Skin epidermis (tissue), 12 donors: ENCODE results near the gene SCO2.
"Not testable (repeated sequence)": the region's sequence is repeated elsewhere in the genome, so short reads cannot be mapped to it uniquely, and the experiment has no call there.

Experiments used
- H3K27ac ChIP-seq, 21 experiments: fragments of 200-600 bp; sonication (generic) in 11 of 21; one replicate each; pipeline ENCODE4 v1.5.0; 2020; ENCODE audit warnings: mild to moderate bottlenecking in 3 of 21, inconsistent platforms in 2 of 21, moderate library complexity in 2 of 21
- H3K4me3 ChIP-seq, 7 experiments: fragments of 200-600 bp; sonication (generic) in 2 of 7; one replicate each; pipeline ENCODE4 v1.5.0; 2020; ENCODE audit warnings: inconsistent platforms in 2 of 7, mild to moderate bottlenecking in 2 of 7, moderate library complexity in 1 of 7

The SCO2 gene

GRCh38 chr22:50553310-50553709 lies 27.9 kb upstream of the SCO2 start:
- Histone ChIP-seq H3K4me3 (no peak overlapping the region), H3K27ac (no peak overlapping the region)

- Histone ChIP-seq H3K27ac (no peak overlapping the region), H3K4me3 (no peak overlapping the region)
Measured at GRCh38 chr22:50551160-50551752, 25.9 kb upstream of the SCO2 start.

DNA sequence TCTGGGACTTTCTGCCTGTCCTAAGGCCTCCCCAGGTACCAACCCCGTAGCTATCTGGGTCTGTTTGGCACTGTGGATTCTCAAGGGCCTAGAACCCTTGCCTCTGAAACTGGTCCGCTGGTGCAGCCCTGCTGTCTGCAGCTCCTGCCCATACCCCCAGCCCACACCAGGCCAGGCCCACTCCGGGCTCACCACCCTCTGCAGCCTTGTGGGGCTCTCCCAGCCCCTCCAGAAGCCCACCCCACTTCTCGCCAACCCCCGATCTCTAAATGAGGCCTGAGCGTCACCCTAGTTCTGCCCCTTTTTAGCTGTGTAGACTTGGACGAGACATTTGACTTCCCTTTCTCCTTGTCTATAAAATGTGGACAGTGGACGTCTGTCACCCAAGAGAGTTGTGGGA lies 25.0 kb upstream of the SCO2 start:
- Histone ChIP-seq H3K27ac (no peak overlapping the region), H3K4me3 (no peak overlapping the region)

DNA sequence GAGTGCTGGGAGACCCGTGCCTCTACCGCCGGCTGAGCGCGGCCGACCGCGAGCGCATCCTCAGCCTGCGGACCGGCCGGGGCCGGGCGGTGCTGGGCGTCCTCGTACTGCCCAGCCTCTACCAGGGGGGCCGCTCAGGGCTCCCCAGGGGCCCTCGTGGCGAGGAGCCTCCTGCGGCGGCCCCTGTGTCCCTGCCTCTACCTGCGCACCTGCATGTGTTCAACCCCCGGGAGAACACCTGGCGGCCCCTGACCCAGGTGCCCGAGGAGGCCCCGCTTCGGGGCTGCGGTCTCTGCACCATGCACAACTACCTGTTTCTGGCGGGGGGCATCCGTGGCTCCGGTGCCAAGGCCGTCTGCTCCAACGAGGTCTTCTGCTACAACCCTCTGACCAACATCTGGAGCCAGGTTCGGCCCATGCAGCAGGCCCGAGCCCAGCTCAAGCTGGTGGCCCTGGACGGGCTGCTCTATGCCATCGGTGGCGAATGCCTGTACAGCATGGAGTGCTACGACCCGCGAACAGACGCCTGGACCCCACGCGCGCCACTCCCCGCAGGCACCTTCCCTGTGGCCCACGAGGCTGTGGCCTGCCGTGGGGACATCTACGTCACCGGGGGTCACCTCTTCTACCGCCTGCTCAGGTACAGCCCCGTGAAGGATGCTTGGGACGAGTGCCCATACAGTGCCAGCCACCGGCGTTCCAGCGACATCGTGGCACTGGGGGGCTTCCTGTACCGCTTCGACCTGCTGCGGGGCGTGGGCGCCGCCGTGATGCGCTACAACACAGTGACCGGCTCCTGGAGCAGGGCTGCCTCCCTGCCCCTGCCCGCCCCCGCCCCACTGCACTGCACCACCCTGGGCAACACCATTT lies 23.8 kb upstream of the SCO2 start:
- Histone ChIP-seq H3K4me3 (peak overlapping the region; percentile 2 to 41 (median 30)), H3K27ac (peak overlapping the region in 19 of 21 experiments; percentile 13 to 100 (median 75))

GRCh38 chr22:50548040-50548920 lies 22.9 kb upstream of the SCO2 start:
- Histone ChIP-seq H3K27ac (peak overlapping the region in 19 of 21 experiments; percentile 13 to 100 (median 75)), H3K4me3 (peak overlapping the region; percentile 2 to 41 (median 30))

- peak overlapping the region in 6 of 7 experiments; percentile 2 to 35 (median 10) for H3K4me3 ChIP-seq
Measured at GRCh38 chr22:50547263-50547985, 22.0 kb upstream of the SCO2 start.

DNA sequence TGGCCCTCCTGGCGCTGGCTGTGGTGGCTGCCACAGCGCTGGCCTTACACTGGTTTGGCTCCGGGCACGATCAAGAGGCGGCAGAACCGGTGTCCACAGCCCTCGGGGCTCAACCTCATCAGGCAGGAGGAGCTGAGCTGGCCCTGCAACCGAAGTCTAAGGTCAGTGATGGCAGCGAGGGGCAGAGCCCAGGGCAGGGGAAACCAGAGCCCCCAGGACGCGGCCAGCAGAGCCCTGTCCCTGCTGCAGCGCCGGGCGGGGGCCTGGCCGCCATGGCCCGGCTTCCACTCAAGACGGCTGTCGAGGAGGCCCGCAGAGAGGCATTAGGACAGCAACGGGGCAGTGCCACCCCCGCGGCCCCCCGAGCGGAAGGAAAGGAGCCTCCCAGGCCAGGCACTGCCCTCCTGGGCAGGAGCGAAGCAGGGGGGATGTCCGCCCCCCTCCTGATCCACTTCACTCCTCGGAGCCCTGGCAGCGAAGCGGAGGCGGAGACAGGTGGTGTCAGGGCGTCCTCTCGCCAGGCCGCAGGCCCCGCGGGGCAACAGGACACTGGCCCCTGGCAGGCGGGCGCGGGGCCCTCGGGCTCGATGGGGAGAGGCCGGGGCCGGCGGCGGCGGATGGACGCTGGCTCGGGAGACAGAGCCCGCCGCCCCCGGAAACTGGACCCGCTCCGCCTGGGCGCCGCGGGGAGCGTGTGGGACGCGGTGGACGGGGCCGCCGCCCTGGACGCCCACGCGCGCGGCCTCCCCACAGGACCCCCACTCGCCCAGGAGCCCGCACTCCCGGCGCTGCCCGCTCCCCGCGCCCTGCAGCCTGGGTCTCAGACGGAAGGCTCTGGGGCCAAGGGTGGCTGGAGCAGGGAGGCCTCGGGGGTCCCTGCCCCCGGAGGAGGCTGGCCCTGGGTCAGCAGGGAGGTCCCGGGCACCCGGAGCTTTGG lies 21.2 kb upstream of the SCO2 start:
- peak overlapping the region in 16 of 21 experiments; percentile 30 to 100 (median 92) for H3K27ac ChIP-seq
- H3K4me3 ChIP-seq, result peak overlapping the region in 6 of 7 experiments; percentile 2 to 35 (median 10)

More at GRCh38 chr22:50547263-50547985, 22.0 kb upstream of the SCO2 start:
- H3K27ac ChIP-seq, result peak overlapping the region in 13 of 21 experiments; percentile 30 to 100 (median 89)

GRCh38 chr22:50545522-50546325 lies 20.3 kb upstream of the SCO2 start, which contains the start of gene KLHDC7B:
TSS of gene KLHDC7B (plus strand) at chr22:50545899. CDS start at chr22:50546244, 345 bp downstream.
- Histone ChIP-seq H3K4me3 (peak within 1 kb of the TSS in 4 of 7 experiments; percentile 4 to 36 (median 26)), H3K27ac (peak within 1 kb of the TSS; percentile 32 to 100 (median 94))

GRCh38 chr22:50544746-50545253 lies 19.4 kb upstream of the SCO2 start:
- H3K27ac ChIP-seq, result peak overlapping the region; percentile 38 to 100 (median 94)
- H3K4me3 ChIP-seq, result peak overlapping the region in 6 of 7 experiments; percentile 5 to 36 (median 22)

DNA sequence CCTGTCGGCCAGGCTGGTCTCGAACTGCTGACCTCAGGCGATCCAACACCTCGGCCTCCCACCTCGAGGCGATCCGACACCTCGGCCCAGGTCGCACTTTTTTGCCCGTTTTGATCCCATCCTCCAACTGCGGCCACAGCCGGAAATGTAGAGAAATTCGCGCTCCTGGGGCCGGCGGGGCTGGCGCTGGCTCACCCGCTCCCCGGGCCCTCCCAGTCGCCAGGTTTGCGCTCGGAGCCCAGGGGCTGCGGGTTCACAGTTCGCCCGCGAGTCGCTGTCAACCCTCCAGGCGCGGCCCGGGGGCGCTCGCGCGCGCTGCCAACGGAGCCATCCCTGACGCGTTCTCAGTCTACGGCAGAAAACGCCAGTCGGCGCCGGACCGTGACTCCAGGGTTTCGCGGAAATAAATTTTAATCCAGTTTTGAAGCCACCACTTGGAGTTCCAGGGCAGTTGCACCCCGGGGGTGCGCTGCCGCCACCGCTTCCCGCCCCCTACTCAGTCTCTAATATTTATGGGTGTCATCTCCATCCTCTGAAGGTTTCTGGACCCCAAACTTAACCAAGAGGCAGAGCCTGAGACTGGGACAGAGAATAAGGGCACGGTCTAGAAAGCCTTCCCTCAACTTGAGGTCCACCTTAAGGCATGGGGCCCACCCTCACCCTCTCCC lies 18.8 kb upstream of the SCO2 start:
- peak overlapping the region; percentile 38 to 100 (median 94) for H3K27ac ChIP-seq
- H3K4me3 ChIP-seq, result peak overlapping the region; percentile 5 to 36 (median 23)

DNA sequence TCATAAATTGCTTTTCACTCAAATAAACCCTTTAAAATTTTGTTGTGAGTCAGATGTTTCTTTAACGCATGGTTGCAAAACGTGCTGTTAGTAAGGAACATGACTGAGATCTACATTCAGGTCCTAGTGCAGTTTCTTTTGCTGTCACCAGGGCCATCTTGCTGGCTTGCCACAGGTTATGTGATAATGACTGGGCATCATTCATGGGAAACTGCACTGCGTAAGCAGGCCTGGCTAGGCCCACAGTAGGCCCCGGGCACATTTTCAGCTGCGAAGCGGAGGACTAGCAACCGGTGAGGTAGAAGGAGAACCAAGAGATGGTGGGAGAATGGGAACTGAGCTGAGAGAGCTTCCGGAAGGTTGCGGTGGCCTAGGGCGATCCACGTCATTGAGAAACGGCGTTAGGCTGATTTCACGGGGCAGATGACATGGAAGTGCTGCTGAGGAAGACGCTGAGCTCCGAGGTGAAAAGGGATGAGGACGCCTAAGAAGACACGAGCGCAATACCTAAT lies 17.1 kb upstream of the SCO2 start:
- peak overlapping the region; percentile 15 to 100 (median 97) for H3K27ac ChIP-seq
- no peak overlapping the region for H3K4me3 ChIP-seq

DNA sequence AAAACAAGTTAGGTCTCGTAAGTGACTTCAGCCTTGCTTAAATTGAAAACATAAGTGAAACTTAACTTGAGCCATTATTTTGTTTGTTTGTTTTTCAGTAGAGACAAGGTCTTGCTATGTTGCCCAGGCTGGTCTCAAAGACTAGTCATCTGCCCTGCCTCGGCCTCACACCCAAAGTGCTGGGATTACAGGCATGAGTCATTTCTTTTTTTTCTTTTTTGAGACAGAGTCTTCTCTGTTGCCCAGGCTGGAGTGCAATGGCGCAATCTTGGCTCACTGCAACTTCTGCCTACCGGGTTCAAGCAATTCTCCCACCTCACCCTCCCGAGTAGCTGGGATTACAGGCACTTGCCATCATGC lies 16.2 kb upstream of the SCO2 start:
- H3K27ac ChIP-seq, result peak overlapping the region; percentile 82 to 100 (median 97)
- not testable (repeated sequence) for H3K4me3 ChIP-seq

DNA sequence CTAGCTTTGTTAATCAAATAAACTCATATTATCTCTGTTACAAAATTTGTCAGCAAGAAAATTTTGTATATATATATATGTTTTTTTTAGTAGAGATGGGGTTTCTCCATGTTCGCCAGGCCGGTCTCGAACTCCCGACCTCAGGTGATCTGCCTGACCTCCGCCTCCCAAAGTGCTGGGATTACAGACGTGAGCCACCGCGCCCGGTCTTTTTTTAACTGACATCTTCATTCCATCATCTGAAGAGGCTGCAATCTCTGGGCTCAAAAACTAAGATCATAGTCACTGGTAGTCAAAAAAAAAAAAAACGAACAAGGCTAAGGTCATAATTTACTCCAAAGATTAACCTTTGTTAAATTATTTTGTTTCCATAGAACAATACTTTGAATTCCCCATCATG lies 15.0 kb upstream of the SCO2 start:
- H3K4me3 ChIP-seq, result no peak overlapping the region
- peak overlapping the region in 20 of 21 experiments; percentile 85 to 100 (median 97) for H3K27ac ChIP-seq

GRCh38 chr22:50537765-50538164 lies 12.4 kb upstream of the SCO2 start:
- Histone ChIP-seq H3K4me3 (no peak overlapping the region), H3K27ac (peak overlapping the region in 20 of 21 experiments; percentile 85 to 100 (median 97))

DNA sequence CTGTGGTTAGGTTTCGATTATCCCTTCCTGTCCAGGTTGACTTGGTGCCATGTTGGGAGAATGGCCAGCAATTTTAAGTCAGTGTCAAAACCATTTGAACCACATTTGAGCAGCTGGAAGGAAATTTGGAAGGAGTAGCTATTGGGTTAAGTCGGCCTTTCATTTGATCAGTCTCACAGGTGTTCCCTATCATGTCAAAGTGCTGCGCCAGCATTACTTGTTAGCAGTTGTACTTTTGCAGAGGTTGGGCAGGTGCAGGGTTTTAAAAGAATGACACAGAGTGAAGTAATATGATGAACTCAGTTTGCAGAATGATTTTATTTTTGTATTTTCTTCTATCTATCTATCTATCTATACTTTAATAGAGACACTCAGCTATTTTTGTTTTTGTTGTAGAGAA lies 10.8 kb upstream of the SCO2 start:
- Histone ChIP-seq H3K4me3 (no peak overlapping the region), H3K27ac (peak overlapping the region in 12 of 21 experiments; percentile 25 to 100 (median 97))

DNA sequence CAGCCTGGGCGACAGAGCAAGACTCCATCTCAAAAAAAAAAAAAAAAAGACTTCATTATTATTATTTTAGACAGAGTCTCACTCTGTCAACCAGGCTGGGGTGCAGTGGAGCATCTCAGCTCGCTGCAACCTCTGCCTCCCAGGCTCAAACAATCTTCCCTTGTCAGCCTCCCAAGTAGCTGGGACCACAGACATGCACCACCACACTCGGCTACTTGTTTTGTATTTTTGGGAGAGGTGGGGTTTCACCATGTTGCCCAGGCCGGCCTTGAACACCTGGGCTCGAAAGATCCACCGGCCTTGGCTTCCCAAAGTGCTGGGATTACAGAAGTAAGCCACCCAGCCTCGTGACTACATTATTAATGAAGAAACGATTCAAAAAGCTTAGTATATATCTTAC lies 9.7 kb upstream of the SCO2 start:
- peak overlapping the region in 9 of 21 experiments; percentile 15 to 100 (median 98) for H3K27ac ChIP-seq
- no peak overlapping the region for H3K4me3 ChIP-seq
